ENCODE measurements around the gene TBC1D5. TPM values are rescaled to one million over a fixed set of nuclear protein-coding genes. Genes with fewer than 3 reads are reported as not detected.

Gene TBC1D5
- total RNA-seq, 1 donor from 2014 or later, result 55.6 TPM

DNA sequence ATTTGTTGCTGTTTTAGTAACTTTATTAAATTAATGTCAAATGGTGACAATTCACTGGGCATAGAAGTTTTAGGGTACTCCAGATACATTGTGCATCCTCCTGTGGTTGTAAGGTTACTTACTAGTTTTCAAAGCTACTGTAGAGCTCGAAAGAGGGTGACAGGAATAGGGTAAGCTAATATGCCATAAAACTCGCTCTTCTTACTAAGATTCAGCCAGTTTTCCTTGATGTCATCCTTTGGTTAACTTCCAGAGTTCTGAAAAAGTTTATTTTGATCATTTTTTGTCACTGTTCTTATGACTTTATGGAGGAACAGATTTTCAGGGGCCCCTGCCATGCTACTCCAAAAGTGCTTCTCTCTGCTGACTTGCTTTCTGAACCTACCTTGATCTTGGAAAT, 522.8 kb downstream of the TBC1D5 start:
- no peak overlapping the region for H3K27ac Mint-ChIP-seq
- no peaks in the 10 kb centered on the region for H3K4me1 Mint-ChIP-seq (ENCODE audit: low read depth)
- no peak for DNase-seq (ENCODE audit: low spot score, unreplicated experiment)
- H3K27me3 Mint-ChIP-seq, result no peaks in the 10 kb centered on the region
- H3K4me3 Mint-ChIP-seq (ENCODE audit: low read depth), result no peak overlapping the region
- H3K9me3 Mint-ChIP-seq (ENCODE audit: low read depth), result peaks cover 21% of the 10 kb centered on the region
- H3K36me3 Mint-ChIP-seq (ENCODE audit: insufficient read depth), result peaks cover 13% of the 10 kb centered on the region
- no peak for TF ChIP-seq CTCF (IDR thresholded peaks at IDR 0.05; ENCODE audit: unreplicated experiment)

- no peaks in the 10 kb centered on the region for H3K27me3 Mint-ChIP-seq
- no peak overlapping the region for H3K27ac Mint-ChIP-seq
- H3K36me3 Mint-ChIP-seq (ENCODE audit: insufficient read depth), result peaks cover 13% of the 10 kb centered on the region
- H3K9me3 Mint-ChIP-seq (ENCODE audit: low read depth), result peaks cover 21% of the 10 kb centered on the region
- DNase-seq (ENCODE audit: low spot score, unreplicated experiment), result no peak
- H3K4me3 Mint-ChIP-seq (ENCODE audit: low read depth), result no peak overlapping the region
- no peak for TF ChIP-seq CTCF (IDR thresholded peaks at IDR 0.05; ENCODE audit: unreplicated experiment)
- no peaks in the 10 kb centered on the region for H3K4me1 Mint-ChIP-seq (ENCODE audit: low read depth)
These were observed 523.8 kb downstream of the TBC1D5 start for GRCh38 chr3:17218587-17218986.

- no peak for TF ChIP-seq CTCF (IDR thresholded peaks at IDR 0.05; ENCODE audit: unreplicated experiment)
- Mint-ChIP-seq H3K9me3 (ENCODE audit: low read depth) (peaks cover 21% of the 10 kb centered on the region), H3K36me3 (ENCODE audit: insufficient read depth) (peaks cover 13% of the 10 kb centered on the region), H3K27me3 (no peaks in the 10 kb centered on the region), H3K27ac (no peak overlapping the region), H3K4me3 (ENCODE audit: low read depth) (no peak overlapping the region), H3K4me1 (ENCODE audit: low read depth) (no peaks in the 10 kb centered on the region)
- DNase-seq (ENCODE audit: low spot score, unreplicated experiment), result no peak
These were observed 524.8 kb downstream of the TBC1D5 start for GRCh38 chr3:17217588-17217987.

DNA sequence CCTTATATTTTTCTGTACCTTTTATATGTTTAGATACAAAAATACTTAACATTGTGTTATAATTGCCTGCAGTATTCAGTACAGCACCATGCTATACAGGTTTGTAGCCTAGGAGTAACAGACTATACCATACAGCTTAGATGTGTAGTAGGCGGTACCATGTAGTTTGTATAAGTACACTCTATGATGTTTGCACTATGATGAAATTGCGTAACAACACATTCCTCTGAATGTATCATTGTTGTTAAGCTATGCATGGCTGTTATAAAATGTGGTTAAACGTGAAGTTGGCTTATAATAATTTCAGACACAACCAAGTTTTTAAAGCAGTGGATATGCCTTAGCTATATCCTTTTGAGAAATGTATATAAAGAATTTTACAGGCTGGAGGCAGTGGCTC, 529.3 kb downstream of the TBC1D5 start:
- Mint-ChIP-seq H3K36me3 (ENCODE audit: insufficient read depth) (peaks cover 3% of the 10 kb centered on the region), H3K9me3 (ENCODE audit: low read depth) (no peaks in the 10 kb centered on the region), H3K27me3 (no peaks in the 10 kb centered on the region), H3K4me1 (ENCODE audit: low read depth) (no peaks in the 10 kb centered on the region), H3K4me3 (ENCODE audit: low read depth) (no peak overlapping the region), H3K27ac (no peak overlapping the region)
- DNase-seq (ENCODE audit: low spot score, unreplicated experiment), result no peak
- TF ChIP-seq CTCF (IDR thresholded peaks at IDR 0.05; ENCODE audit: unreplicated experiment), result no peak

DNA sequence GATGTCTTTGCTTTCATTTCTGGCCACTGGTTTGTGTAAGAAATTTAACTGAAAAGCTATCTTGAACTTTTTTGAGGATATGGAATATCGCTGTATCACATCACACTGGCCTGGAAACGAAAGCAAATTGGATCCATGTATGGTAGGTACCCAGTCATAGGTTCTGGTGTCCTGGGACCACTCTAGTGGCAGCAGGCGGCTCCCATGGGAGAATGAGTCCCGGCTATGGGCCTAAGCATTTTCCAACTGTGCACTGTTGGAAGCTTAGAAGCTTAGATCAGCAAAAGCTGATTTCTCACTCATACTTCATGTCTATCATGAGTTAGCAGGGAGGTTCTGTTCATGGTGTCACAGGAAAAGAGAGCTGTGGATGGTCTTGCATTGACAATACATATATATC, 534.5 kb downstream of the TBC1D5 start:
- no peak for DNase-seq (ENCODE audit: low spot score, unreplicated experiment)
- no peak for TF ChIP-seq CTCF (IDR thresholded peaks at IDR 0.05; ENCODE audit: unreplicated experiment)
- H3K27me3 Mint-ChIP-seq, result no peaks in the 10 kb centered on the region
- no peak overlapping the region for H3K27ac Mint-ChIP-seq
- H3K4me1 Mint-ChIP-seq (ENCODE audit: low read depth), result no peaks in the 10 kb centered on the region
- no peak overlapping the region for H3K4me3 Mint-ChIP-seq (ENCODE audit: low read depth)
- H3K9me3 Mint-ChIP-seq (ENCODE audit: low read depth), result peaks cover 8% of the 10 kb centered on the region
- H3K36me3 Mint-ChIP-seq (ENCODE audit: insufficient read depth), result peaks cover 14% of the 10 kb centered on the region
